ENCODE results near the gene CCDC59.

CCDC59 gene

GRCh38 chr12:82314406-82314892 lies 43.7 kb downstream of the CCDC59 start:
- no peak for DNase-seq (ENCODE audit: low read depth)

Data from fibroblast of gingiva (primary cell).